ENCODE measurements around the gene TSEN34.
"Not testable (repeated sequence)": the region's sequence is repeated elsewhere in the genome, so short reads cannot be mapped to it uniquely, and the experiment has no call there.

TSEN34 gene

DNA sequence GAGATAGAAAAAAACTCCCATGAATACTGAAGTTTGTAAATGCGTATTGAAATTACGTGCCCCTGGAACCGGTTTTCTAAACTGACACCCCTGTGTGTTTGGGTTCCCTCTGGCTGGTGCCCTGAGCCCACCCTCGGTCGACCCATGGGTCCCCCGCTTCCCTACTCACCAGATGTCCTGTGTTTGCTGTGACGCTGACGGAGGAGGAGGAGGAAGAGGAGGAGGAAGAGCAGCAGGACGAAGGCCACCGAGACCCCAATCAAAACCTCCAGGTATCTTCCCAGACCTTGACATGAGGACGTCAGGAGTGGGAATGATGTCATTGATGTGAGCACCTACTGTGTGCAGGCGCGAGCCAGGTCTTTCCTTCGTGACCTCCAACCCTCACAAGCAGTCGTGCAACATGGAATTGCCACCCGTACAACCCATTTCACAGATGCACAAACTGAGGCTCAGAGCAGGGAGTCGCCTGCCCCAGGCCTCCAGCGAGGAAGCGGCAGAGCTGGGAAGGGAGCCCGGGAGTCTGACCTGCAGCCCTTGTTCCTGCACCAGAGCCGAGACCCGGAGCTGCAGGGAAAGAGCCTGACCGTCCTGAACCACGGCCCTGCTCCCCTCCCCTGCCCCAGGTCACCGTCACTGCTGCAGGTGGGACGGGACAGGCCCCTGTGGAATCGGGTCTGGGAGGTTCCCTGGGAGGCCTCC is 28.0 kb downstream of the TSEN34 start:
- DNase-seq (ENCODE audit: low read depth), result no peak
- TF ChIP-seq, protein P1, sequence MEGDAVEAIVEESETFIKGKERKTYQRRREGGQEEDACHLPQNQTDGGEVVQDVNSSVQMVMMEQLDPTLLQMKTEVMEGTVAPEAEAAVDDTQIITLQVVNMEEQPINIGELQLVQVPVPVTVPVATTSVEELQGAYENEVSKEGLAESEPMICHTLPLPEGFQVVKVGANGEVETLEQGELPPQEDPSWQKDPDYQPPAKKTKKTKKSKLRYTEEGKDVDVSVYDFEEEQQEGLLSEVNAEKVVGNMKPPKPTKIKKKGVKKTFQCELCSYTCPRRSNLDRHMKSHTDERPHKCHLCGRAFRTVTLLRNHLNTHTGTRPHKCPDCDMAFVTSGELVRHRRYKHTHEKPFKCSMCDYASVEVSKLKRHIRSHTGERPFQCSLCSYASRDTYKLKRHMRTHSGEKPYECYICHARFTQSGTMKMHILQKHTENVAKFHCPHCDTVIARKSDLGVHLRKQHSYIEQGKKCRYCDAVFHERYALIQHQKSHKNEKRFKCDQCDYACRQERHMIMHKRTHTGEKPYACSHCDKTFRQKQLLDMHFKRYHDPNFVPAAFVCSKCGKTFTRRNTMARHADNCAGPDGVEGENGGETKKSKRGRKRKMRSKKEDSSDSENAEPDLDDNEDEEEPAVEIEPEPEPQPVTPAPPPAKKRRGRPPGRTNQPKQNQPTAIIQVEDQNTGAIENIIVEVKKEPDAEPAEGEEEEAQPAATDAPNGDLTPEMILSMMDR (IDR thresholded peaks at IDR 0.05; ENCODE audit: control insufficient read depth, extremely low read depth, insufficient read depth), result no peak
- no peak overlapping the region for H3K4me3 ChIP-seq (ENCODE audit: low read depth, low read length)

DNA sequence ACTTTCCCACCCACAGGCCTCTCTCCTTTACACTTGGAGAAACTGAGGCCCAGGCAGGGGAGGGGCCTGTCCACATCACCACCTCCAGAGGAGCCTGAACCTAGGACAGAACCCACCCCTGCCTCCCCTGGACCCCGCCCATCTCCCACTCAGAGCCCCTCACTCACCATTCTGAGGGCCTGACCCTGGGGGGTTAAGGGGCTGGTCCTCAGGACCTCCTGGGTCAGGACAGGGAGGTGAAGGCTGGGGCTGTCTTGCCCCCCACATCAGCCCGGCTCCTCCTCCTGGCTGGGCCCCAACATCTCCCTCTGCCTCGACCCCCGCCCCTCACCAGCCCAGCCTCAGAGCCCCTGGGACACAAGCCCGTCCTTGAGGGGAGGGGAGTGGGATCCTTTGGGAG is 28.6 kb downstream of the TSEN34 start:
- not testable (repeated sequence) for H3K4me3 ChIP-seq (ENCODE audit: low read depth, low read length); DNase-seq (ENCODE audit: low read depth)

DNA sequence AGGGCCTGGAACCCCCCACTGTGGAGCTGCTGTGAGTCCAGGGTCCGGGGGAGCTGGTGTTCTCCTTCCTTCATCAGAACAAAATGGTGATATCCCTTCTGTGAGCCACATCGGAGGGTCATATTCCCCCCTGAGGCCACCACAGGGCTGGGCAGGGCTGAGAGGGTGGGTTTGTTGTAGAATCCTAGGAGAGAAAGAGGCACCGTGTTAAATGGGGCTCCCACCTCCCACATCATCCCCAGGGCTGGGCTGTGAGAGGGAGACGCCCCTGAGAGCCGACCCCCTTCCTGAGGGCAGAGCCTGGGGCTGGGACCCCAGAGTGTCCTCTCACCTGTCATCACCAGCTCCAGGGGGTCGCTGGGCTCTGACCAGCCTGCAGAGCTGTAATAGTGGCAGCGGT is 30.8 kb downstream of the TSEN34 start:
- not testable (repeated sequence) for H3K4me3 ChIP-seq (ENCODE audit: low read depth, low read length); DNase-seq (ENCODE audit: low read depth)

DNA sequence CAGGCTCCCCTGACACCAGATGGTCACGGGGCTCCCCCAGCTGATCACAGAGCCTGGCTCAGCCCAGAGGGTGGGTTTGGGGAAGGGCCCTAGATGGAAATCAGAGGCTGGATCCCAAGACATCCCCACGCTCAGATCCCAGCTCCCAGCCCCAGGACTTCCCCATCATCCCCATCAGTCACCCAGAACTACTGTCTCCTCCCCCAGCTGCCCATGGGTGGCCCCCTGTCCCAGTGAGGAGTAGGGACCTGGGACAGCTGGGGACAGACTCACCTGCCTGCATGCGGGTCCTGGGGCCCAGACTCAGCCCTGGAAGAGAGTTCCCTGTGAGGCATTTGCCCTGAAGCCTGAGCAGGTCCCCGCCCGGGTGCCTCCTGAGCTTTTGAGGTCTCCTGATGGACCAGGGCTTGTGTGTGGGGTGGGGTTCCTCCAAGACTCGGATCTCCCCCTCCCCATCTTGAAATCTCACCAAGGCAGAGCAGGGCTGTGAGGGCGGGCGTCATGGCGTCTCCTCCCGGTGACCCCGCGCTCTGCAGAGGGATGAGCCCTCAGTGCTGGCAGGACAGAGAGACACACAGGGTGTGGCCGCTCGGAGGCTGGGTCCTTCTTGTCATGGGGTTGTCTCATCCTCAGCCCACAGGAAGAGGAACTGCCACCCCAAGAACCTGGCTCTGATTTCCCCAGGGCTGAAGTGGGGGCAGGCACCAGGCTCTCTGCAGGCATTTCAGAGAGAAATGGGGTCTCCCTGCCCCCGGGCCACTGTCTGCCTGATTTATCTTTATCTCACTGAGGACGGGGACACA is 31.6 kb downstream of the TSEN34 start, which contains the start of gene LILRB3:
Gene LILRB3, minus strand, starts transcription at position 534 of the 803 bp plus-strand sequence. Its CDS starts 31 bp downstream, at position 503.
- not testable (repeated sequence) for DNase-seq (ENCODE audit: low read depth); H3K4me3 ChIP-seq (ENCODE audit: low read depth, low read length)

DNA sequence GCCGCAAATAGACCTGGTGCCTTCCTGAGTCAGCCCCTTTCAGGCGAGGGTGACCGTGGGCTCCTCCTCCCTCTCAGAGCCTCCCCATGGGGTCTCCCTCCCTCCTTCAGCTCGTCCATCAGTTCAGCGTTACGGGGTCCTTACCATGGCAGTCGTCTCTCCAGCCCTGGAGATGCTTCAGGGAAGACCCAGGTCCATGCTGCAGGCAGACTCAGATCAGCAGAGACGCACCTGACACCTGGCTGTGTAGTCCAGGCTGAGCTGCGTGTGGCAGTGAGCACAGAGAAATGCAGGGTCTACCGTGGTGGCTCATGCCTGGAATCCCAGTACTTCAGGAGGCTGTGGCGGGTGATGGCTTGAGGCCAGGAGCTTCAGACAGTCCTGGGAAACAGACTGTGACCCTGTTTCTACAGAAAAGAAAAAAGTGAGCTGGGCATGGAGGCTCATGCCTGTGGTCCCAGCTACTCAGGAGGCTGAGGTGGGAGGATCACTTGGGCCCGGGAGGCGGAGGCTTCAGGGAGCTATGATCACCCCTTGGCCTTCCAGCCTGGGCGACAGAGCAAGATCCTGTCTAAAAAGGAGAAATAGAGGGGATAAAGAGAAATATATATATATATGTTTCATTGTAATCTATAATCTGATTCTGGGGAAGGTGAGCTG is 32.3 kb downstream of the TSEN34 start:
- not testable (repeated sequence) for H3K4me3 ChIP-seq (ENCODE audit: low read depth, low read length); DNase-seq (ENCODE audit: low read depth)

DNA sequence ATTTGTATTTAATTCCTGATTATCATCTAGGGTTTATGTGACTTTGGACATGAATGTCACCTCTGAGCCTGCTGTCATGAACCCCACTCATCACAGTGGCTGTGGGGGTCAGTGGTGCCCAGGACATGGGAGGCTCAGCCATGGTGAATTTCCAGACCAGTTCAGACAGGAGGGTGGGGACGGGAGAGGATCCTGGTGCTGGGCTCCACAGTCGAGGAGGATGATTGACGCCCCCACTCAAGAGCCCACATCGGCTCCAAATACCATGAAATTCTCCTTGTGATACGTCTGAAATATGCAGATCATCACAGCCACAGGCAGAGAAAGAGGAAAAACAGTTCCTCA is 32.8 kb downstream of the TSEN34 start:
- H3K4me3 ChIP-seq (ENCODE audit: low read depth, low read length); DNase-seq (ENCODE audit: low read depth): not testable (repeated sequence)

DNA sequence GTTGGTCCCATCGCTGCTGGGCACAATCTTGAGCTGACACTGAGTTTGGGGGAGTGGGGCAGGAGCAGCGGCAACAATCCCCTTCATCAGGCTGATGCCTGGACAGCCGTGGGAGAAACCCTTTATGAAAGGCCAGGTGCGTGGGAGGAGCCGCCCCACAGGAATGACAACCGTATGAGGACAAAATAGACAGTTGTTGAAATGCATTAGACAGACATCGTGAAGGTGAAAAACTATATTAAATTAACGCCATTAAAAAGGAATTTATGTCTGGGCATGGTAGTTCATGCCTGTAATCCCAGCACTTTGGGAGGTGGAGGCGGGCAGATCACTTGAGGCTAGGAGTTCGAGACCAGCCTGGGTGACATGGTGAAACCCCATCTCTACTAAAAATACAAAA is 33.5 kb downstream of the TSEN34 start:
- not testable (repeated sequence) for H3K4me3 ChIP-seq (ENCODE audit: low read depth, low read length); DNase-seq (ENCODE audit: low read depth)

DNA sequence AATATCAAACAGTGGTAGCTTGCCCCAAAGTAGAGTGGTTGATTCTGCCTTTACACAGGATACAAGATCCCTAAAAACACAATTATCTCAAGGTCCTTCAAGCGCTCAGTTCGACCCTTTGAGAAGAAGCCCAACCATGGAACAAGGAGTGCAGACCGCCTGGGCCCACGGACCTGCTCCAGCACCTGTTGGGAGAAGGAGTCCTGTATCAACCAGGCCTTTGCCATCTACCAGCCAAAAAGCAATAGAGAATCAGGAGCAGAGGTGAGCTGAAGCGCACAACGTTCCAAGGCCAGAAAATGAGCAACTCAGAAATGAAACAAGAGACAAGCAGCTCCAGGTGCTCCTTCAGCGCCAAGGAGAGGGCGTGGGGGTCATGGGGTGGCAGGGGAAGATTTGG is 38.0 kb downstream of the TSEN34 start:
- H3K4me3 ChIP-seq (ENCODE audit: low read depth, low read length), result no peak overlapping the region
- TF ChIP-seq, protein P1 (IDR thresholded peaks at IDR 0.05; ENCODE audit: control insufficient read depth, extremely low read depth, insufficient read depth), result no peak
- no peak for DNase-seq (ENCODE audit: low read depth)

DNA sequence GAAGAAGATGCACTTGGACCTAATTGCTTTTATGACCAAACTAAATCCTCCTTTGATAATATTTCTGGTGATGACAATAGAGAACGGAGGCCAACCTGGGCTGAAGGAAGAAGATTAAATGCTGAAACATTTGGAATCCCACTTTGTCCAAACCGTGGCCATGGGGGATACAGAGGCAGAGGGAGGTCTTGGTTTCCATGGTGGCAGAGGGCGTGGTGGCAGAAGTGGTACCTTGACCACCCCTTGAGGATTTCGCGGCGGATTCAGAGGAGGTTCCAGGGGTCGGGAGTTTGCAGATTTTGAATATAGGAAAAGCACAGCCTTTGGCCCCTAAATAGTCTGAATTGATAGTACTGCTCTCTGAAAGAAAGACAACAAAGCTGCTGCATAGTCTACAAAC is 38.9 kb downstream of the TSEN34 start:
- TF ChIP-seq, protein P1 (IDR thresholded peaks at IDR 0.05; ENCODE audit: control insufficient read depth, extremely low read depth, insufficient read depth), result no peak
- no peak overlapping the region for H3K4me3 ChIP-seq (ENCODE audit: low read depth, low read length)
- no peak for DNase-seq (ENCODE audit: low read depth)

Measured in LNCaP clone FGC (cell line).